ENCODE results near the gene CNTN5. TPM values are rescaled to one million over a fixed set of nuclear protein-coding genes. Genes with fewer than 3 reads are reported as not detected.

The CNTN5 gene
- total RNA-seq, 1 experiment from 2014 or later, result not detected

DNA sequence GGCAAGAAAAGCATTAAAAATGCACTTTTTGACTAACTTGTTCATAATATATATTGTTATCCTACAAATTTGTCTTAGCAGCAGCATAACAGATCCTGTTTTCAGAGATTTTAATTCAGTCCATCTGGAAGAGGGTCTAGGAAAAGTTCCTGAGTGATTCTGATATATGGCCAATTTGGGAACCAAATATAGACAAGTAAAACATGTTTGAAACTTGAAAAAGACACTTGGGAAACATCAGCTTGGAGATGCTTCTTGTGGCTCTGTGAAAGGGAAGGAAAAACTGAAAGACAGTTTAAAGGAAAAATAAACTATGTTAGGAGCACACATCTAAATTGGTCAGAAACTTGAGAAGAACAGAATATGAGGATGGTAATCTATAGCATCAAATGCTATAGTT, 697.5 kb downstream of the CNTN5 start:
- Mint-ChIP-seq H3K36me3 (ENCODE audit: insufficient read depth in 1 of 3, low read depth in 3 of 3) (no peaks in the 10 kb centered on the region), H3K27me3 (ENCODE audit: low read depth) (no peaks in the 10 kb centered on the region), H3K27ac (no peak overlapping the region), H3K4me1 (no peaks in the 10 kb centered on the region), H3K4me3 (no peak overlapping the region), H3K9me3 (peaks cover 0 to 1% of the 10 kb centered on the region in 2 experiments; a peak in 3 of 5 replicates)
- Histone ChIP-seq H4K8ac (replicated peaks; ENCODE audit: insufficient read length, low read depth, low read length) (no peak overlapping the region), H2AFZ (ENCODE audit: low read length) (no peak overlapping the region), H3K4me2 (ENCODE audit: insufficient read depth, insufficient read length, low read length) (no peak overlapping the region), H3K27ac (ENCODE audit: insufficient read length, low read depth, low read length) (no peak overlapping the region), H3K9me3 (ENCODE audit: control insufficient read depth, low read depth, low read length) (no peaks in the 10 kb centered on the region), H4K91ac (ENCODE audit: insufficient read length, low read depth, low read length) (no peak overlapping the region), H2BK5ac (ENCODE audit: insufficient read length, low read length) (no peak overlapping the region), H3K23ac (ENCODE audit: insufficient read length, low read depth, low read length) (no peak overlapping the region), H2AK5ac (ENCODE audit: insufficient read length, low read length) (no peak overlapping the region), H3K9ac (ENCODE audit: extremely low read depth, insufficient read length, low read length) (no peak overlapping the region), H2BK12ac (ENCODE audit: insufficient read length, low read depth, low read length) (no peak overlapping the region), H2BK120ac (ENCODE audit: low read depth, low read length, poor library complexity, severe bottlenecking) (no peak overlapping the region), H3K4ac (ENCODE audit: low read depth, low read length) (no peak overlapping the region), H4K20me1 (ENCODE audit: control insufficient read depth, insufficient read depth, insufficient read length) (no peaks in the 10 kb centered on the region), H3K79me1 (ENCODE audit: insufficient read depth, low read depth, low read length, poor library complexity, severe bottlenecking) (no peaks in the 10 kb centered on the region), H3T11ph (ENCODE audit: low read length) (no peak overlapping the region), H3K27me3 (ENCODE audit: insufficient read depth, low read length) (no peaks in the 10 kb centered on the region), H3K18ac (ENCODE audit: insufficient read length, low read depth, low read length) (no peak overlapping the region), H3K79me2 (ENCODE audit: insufficient read depth, low read length) (no peaks in the 10 kb centered on the region), H3K23me2 (ENCODE audit: insufficient read length, low read depth, low read length, poor library complexity, severe bottlenecking) (no peaks in the 10 kb centered on the region), H3K14ac (ENCODE audit: insufficient read depth, low read length) (no peak overlapping the region), H4K5ac (ENCODE audit: insufficient read length, low read depth, low read length) (no peak overlapping the region), H3K56ac (ENCODE audit: insufficient read length, low read depth, low read length) (no peak overlapping the region), H2BK15ac (ENCODE audit: low read depth, low read length) (no peak overlapping the region), H2BK20ac (ENCODE audit: low read depth, low read length, poor library complexity, severe bottlenecking) (no peak overlapping the region), H3K4me1 (ENCODE audit: insufficient read depth, low read length) (no peaks in the 10 kb centered on the region)
- DNase-seq, result no peak
- TF ChIP-seq, protein P1, sequence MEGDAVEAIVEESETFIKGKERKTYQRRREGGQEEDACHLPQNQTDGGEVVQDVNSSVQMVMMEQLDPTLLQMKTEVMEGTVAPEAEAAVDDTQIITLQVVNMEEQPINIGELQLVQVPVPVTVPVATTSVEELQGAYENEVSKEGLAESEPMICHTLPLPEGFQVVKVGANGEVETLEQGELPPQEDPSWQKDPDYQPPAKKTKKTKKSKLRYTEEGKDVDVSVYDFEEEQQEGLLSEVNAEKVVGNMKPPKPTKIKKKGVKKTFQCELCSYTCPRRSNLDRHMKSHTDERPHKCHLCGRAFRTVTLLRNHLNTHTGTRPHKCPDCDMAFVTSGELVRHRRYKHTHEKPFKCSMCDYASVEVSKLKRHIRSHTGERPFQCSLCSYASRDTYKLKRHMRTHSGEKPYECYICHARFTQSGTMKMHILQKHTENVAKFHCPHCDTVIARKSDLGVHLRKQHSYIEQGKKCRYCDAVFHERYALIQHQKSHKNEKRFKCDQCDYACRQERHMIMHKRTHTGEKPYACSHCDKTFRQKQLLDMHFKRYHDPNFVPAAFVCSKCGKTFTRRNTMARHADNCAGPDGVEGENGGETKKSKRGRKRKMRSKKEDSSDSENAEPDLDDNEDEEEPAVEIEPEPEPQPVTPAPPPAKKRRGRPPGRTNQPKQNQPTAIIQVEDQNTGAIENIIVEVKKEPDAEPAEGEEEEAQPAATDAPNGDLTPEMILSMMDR (conservative IDR thresholded peaks at IDR 0.05), result no peak
